NCI-H146 (cell line): ENCODE results near the gene SZT2.
"Not testable (repeated sequence)": the region's sequence is repeated elsewhere in the genome, so short reads cannot be mapped to it uniquely, and the experiment has no call there.

Source experiments
- DNase-seq: peaks from one replicate; lab custom pipeline; 2025; lab: John Stamatoyannopoulos, UW

The SZT2 gene

GRCh38 chr1:43492826-43493225 lies 103.1 kb downstream of the SZT2 start:
- DNase-seq = no peak

GRCh38 chr1:43493661-43494450 lies 104.2 kb downstream of the SZT2 start:
- no peak for DNase-seq

- no peak for DNase-seq
Observed at GRCh38 chr1:43495204-43495603, 105.5 kb downstream of the SZT2 start.

- no peak for DNase-seq
Observed at GRCh38 chr1:43499898-43500297, 110.2 kb downstream of the SZT2 start.

GRCh38 chr1:43501806-43502205 lies 112.1 kb downstream of the SZT2 start:
- DNase-seq = not testable (repeated sequence)

GRCh38 chr1:43503534-43503933 lies 113.8 kb downstream of the SZT2 start:
- no peak for DNase-seq
